IMR-90 (cell line): ENCODE results near the gene PSMB11. TPM values are rescaled to one million over a fixed set of nuclear protein-coding genes. Genes with fewer than 3 reads are reported as not detected.

ENCODE experiments used
- ATAC-seq: fragments of 200-7000 bp; cut with Tn5 transposase; 2 replicates; pipeline ENCODE4 v1.9.1; 2020; ENCODE audit warnings: low read depth, mild to moderate bottlenecking, moderate library complexity
- BruUV-seq: library from RNA; stranded (reverse); fragments of 400-500 nt; replicated peaks from 2 replicates; lab custom pipeline; 2021; lab: Mats Ljungman, UMichigan
- CTCF ChIA-PET: fragments of 300-600 bp; formaldehyde crosslinking; extraction: SDS; loops from one replicate; lab custom pipeline; 2021; ENCODE audit warnings: antibody characterized with exemption; lab: Yijun Ruan, JAX
- POLR2A ChIA-PET: fragments of 300-600 bp; sonication (Branson Sonifier 250); formaldehyde crosslinking; loops from one replicate; lab custom pipeline; 2022; ENCODE audit warnings: antibody characterized with exemption; ENCODE audit not compliant: unreplicated experiment; lab: Charles Lee
- DNase-seq: peaks from one replicate; pipeline ENCODE4 v3.0.0; 2013
- H2AFZ ChIP-seq: replicated peaks from 2 replicates; pipeline ENCODE3; 2013; ENCODE audit warnings: low read length, mild to moderate bottlenecking; ENCODE audit not compliant: poor library complexity
- H2AK5ac ChIP-seq: 2 replicates; pipeline ENCODE4 v1.6.1; 2013; ENCODE audit warnings: low read depth, low read length, inconsistent platforms
- H2AK9ac ChIP-seq: replicated peaks from 2 replicates; pipeline ENCODE3; 2013; ENCODE audit warnings: mild to moderate bottlenecking, low read depth, low read length, moderate library complexity; ENCODE audit not compliant: poor library complexity
- H2BK120ac ChIP-seq: 2 replicates; pipeline ENCODE4 v1.6.1; 2013; ENCODE audit warnings: low read depth, low read length, inconsistent platforms
- H2BK15ac ChIP-seq: 3 replicates; pipeline ENCODE4 v1.6.1; 2013; ENCODE audit warnings: low read depth, low read length, inconsistent platforms
- H2BK20ac ChIP-seq: 2 replicates; pipeline ENCODE4 v1.6.1; 2013; ENCODE audit warnings: low read depth, mild to moderate bottlenecking, inconsistent platforms, low read length, moderate library complexity
- H2BK5ac ChIP-seq: 2 replicates; pipeline ENCODE4 v1.6.1; 2013; ENCODE audit warnings: mild to moderate bottlenecking, low read depth, low read length, inconsistent platforms; ENCODE audit not compliant: poor library complexity, severe bottlenecking
- H3K14ac ChIP-seq: replicated peaks from 2 replicates; pipeline ENCODE4 v1.6.1; 2013; ENCODE audit warnings: low read depth, low read length, inconsistent platforms
- H3K18ac ChIP-seq: 2 replicates; pipeline ENCODE4 v1.6.1; 2013; ENCODE audit warnings: low read depth, low read length, control low read depth
- H3K23ac ChIP-seq: 2 replicates; pipeline ENCODE4 v1.6.1; 2013; ENCODE audit warnings: low read depth, low read length, inconsistent platforms
- H3K27ac ChIP-seq: 2 replicates; pipeline ENCODE4 v1.5.1; 2013; ENCODE audit warnings: mild to moderate bottlenecking, control low read depth, low read length; ENCODE audit not compliant: insufficient read depth
- H3K27me3 ChIP-seq: 2 replicates; pipeline ENCODE4 v1.6.1; 2013; ENCODE audit warnings: low read length; ENCODE audit not compliant: control insufficient read depth, insufficient read depth
- H3K36me3 ChIP-seq: 2 replicates; pipeline ENCODE4 v1.6.1; 2013; ENCODE audit warnings: low read length, mixed read lengths; ENCODE audit not compliant: control insufficient read depth, insufficient read depth
- H3K4ac ChIP-seq: 2 replicates; pipeline ENCODE4 v1.6.1; 2013; ENCODE audit warnings: low read depth, low read length, inconsistent platforms
- H3K4me1 ChIP-seq: 2 replicates; pipeline ENCODE4 v1.6.1; 2013; ENCODE audit warnings: low read length, mixed read lengths; ENCODE audit not compliant: control insufficient read depth, insufficient read depth
- H3K4me2 ChIP-seq: 2 replicates; pipeline ENCODE4 v1.6.1; 2013; ENCODE audit warnings: low read depth, mild to moderate bottlenecking, control low read depth, low read length, moderate library complexity
- H3K4me3 ChIP-seq: 2 replicates; pipeline ENCODE4 v1.5.1; 2013; ENCODE audit warnings: low read depth, mild to moderate bottlenecking, control low read depth, low read length, moderate library complexity; ENCODE audit not compliant: insufficient read depth
- H3K56ac ChIP-seq: 2 replicates; pipeline ENCODE4 v1.6.1; 2013; ENCODE audit warnings: low read length, inconsistent platforms; ENCODE audit not compliant: insufficient read depth; ENCODE audit errors: extremely low read depth
- H3K79me1 ChIP-seq, 2 experiments: 2 replicates each; pipeline ENCODE4 v1.6.1; 2013; ENCODE audit warnings: low read length in 2 of 2, inconsistent platforms in 1 of 2, low read depth in 1 of 2
- H3K9ac ChIP-seq: 2 replicates; pipeline ENCODE4 v1.6.1; 2013; ENCODE audit warnings: low read depth, low read length, control low read depth
- H3K9me1 ChIP-seq: 2 replicates; pipeline ENCODE4 v1.6.1; 2013; ENCODE audit warnings: low read length, inconsistent platforms; ENCODE audit not compliant: insufficient read depth
- H3K9me3 ChIP-seq: 2 replicates; pipeline ENCODE4 v1.6.1; 2013; ENCODE audit warnings: low read length; ENCODE audit not compliant: control insufficient read depth, insufficient read depth
- H4K20me1 ChIP-seq: 2 replicates; pipeline ENCODE4 v1.6.1; 2013; ENCODE audit warnings: low read length, inconsistent platforms; ENCODE audit not compliant: insufficient read depth
- H4K5ac ChIP-seq: 2 replicates; pipeline ENCODE4 v1.6.1; 2013; ENCODE audit warnings: mild to moderate bottlenecking, low read depth, low read length, control low read depth
- H4K8ac ChIP-seq, 2 experiments: 2 replicates each; pipeline ENCODE4 v1.6.1; 2013; ENCODE audit warnings: low read depth in 2 of 2, low read length in 2 of 2, control low read depth in 1 of 2, inconsistent platforms in 1 of 2
- H4K91ac ChIP-seq: 2 replicates; pipeline ENCODE4 v1.6.1; 2013; ENCODE audit warnings: low read depth, low read length, inconsistent platforms; ENCODE audit not compliant: insufficient read depth
- BHLHE40 ChIP-seq: fragments of 150-350 bp; IDR thresholded peaks from 2 replicates; pipeline ENCODE4 v1.6.1; 2016; ENCODE audit warnings: mild to moderate bottlenecking, low read depth, low read length
- CEBPB ChIP-seq: IDR thresholded peaks from 2 replicates; pipeline ENCODE4 v1.6.1; 2012; ENCODE audit warnings: low read depth, low read length, improper control_type of control experiment
- CHD1 ChIP-seq: IDR thresholded peaks from 2 replicates; pipeline ENCODE4 v1.6.1; 2012; ENCODE audit warnings: low read depth, low read length, improper control_type of control experiment
- CTCF ChIP-seq: conservative IDR thresholded peaks from 2 replicates; pipeline ENCODE4 v1.5.1; 2012; ENCODE audit warnings: mild to moderate bottlenecking, low read depth, low read length, improper control_type of control experiment
- ELK1 ChIP-seq: fragments of 150-350 bp; IDR thresholded peaks from 2 replicates; pipeline ENCODE4 v1.6.1; 2016; ENCODE audit warnings: low read depth, mild to moderate bottlenecking, low read length, moderate library complexity, borderline replicate concordance
- FOS ChIP-seq: fragments of 150-350 bp; IDR thresholded peaks from 2 replicates; pipeline ENCODE4 v1.6.1; 2016; ENCODE audit warnings: low read depth, low read length
- MAFK ChIP-seq: IDR thresholded peaks from 2 replicates; pipeline ENCODE4 v1.6.1; 2012; ENCODE audit warnings: low read depth, low read length, improper control_type of control experiment
- MXI1 ChIP-seq: IDR thresholded peaks from 2 replicates; pipeline ENCODE4 v1.6.1; 2012; ENCODE audit warnings: low read depth, mild to moderate bottlenecking, low read length, moderate library complexity, borderline replicate concordance
- NFE2L2 ChIP-seq: fragments of 150-350 bp; IDR thresholded peaks from 2 replicates; pipeline ENCODE4 v1.6.1; 2016; ENCODE audit warnings: low read depth, mild to moderate bottlenecking, low read length
- POLR2A ChIP-seq: IDR thresholded peaks from 2 replicates; pipeline ENCODE4 v1.6.1; 2012; ENCODE audit warnings: mild to moderate bottlenecking, low read depth, low read length
- RCOR1 ChIP-seq: IDR thresholded peaks from 2 replicates; pipeline ENCODE4 v1.6.1; 2012; ENCODE audit warnings: mild to moderate bottlenecking, low read length, improper control_type of control experiment; ENCODE audit not compliant: insufficient replicate concordance
- RFX5 ChIP-seq: IDR thresholded peaks from 2 replicates; pipeline ENCODE4 v1.8.0; 2012; ENCODE audit warnings: low read depth, mild to moderate bottlenecking, low read length, moderate library complexity
- SMC3 ChIP-seq: fragments of 150-350 bp; IDR thresholded peaks from 2 replicates; pipeline ENCODE4 v1.6.1; 2016; ENCODE audit warnings: low read depth, mild to moderate bottlenecking, antibody characterized with exemption, low read length, moderate library complexity
- USF2 ChIP-seq: fragments of 150-350 bp; IDR thresholded peaks from 2 replicates; pipeline ENCODE4 v1.6.1; 2017; ENCODE audit warnings: mild to moderate bottlenecking, antibody characterized with exemption, low read length, low read depth
- WGBS, 2 experiments: methylation state at CpG; one replicate each; pipeline versions ENCODE4 v1.1.5 to v1.1.7; 2013; ENCODE audit warnings: missing lambda C conversion rate in 2 of 2; ENCODE audit not compliant: insufficient read length in 1 of 2; ENCODE audit errors: extremely low coverage in 2 of 2; 5-methylcytosine and 5-hydroxymethylcytosine counted together
- dilution Hi-C: fragments of 300-500 bp; cut with HindIII; formaldehyde crosslinking; loops from one replicate; pipeline ENCODE4 v1.14.3; 2018; ENCODE audit warnings: low sequenced_read_pairs; ENCODE audit not compliant: unreplicated experiment
- in situ Hi-C: fragments of 300-500 bp; cut with MboI; formaldehyde crosslinking; loops from 3 replicates; pipeline ENCODE4 v1.14.3; 2019; ENCODE audit warnings: low sequenced_read_pairs, inconsistent platforms, mixed read lengths
- intact Hi-C: fragments of 100-400 bp; cut with micrococcal nuclease; formaldehyde crosslinking; loops from 2 replicates; pipeline ENCODE4 v1.10.0; 2022
- polyA plus RNA-seq, 3 experiments: library from polyadenylated mRNA; depleted of rRNA; stranded (reverse); fragments of >200 nt; gene quantifications; 2 replicates each; pipeline ENCODE4 v1.2.3, GENCODE V29; 2012; ENCODE audit warnings: low replicate concordance in 1 of 3
- total RNA-seq: library from RNA; depleted of rRNA; stranded (reverse); fragments of >200 nt; gene quantifications from 2 replicates; pipeline ENCODE4 v1.2.3, GENCODE V29; 2012

Gene PSMB11
- total and polyA plus RNA-seq, 2 of the 4 experiments (the other 2 are of a cell fraction) = not detected

- no peak overlapping the region for H3K27ac ChIP-seq
- no peaks in the 10 kb centered on the region for H3K27me3 ChIP-seq
- no peak overlapping the region for H4K8ac ChIP-seq
- intact Hi-C loops = no loop called here
- no peak overlapping the region for H3K4ac ChIP-seq
- ChIA-PET CTCF (interaction anchor here (1.6 kb wide), 1 partner anchor 68 kb away, joined by 3 read pairs; no protein-coding TSS in a partner anchor), POLR2A (no interaction called here)
- H4K20me1 ChIP-seq = peaks cover 13% of the 10 kb centered on the region
- no peak overlapping the region for H2AFZ ChIP-seq
- no peak overlapping the region for H3K9ac ChIP-seq
- peak overlapping the region; percentile 83 for H2AK9ac ChIP-seq
- H2BK20ac ChIP-seq = no peak overlapping the region
- H3K4me3 ChIP-seq = no peak overlapping the region
- H3K9me3 ChIP-seq = no peaks in the 10 kb centered on the region
- no peak overlapping the region for H4K91ac ChIP-seq
- no peak overlapping the region for H2BK120ac ChIP-seq
- no peak overlapping the region for H3K14ac ChIP-seq
- no peak for ATAC-seq
- H2AK5ac ChIP-seq = no peak overlapping the region
- 83% methylated on average over 2 of the region's 17 CpGs; no CpG with 5 or more reads in 1 of the 2 experiments for WGBS, 2 experiments
- peaks cover 11% of the 10 kb centered on the region; the same call in 1 of the 2 replicates for H3K4me1 ChIP-seq
- H3K79me1 ChIP-seq = peaks cover 0 to 21% of the 10 kb centered on the region in 2 experiments; a peak in 2 of 4 replicates
- no TSS peak for BruUV-seq
- H3K9me1 ChIP-seq = no peaks in the 10 kb centered on the region
- H3K18ac ChIP-seq = no peak overlapping the region
- dilution Hi-C loops = no loop called here
- in situ Hi-C loops = loop anchor here (5.0 kb wide), 1 partner anchor 62 kb away; no protein-coding TSS in a partner anchor
- H3K23ac ChIP-seq = no peak overlapping the region
- no peak overlapping the region for H4K5ac ChIP-seq
- H3K56ac ChIP-seq = no peak overlapping the region
- peaks cover 11% of the 10 kb centered on the region for H3K36me3 ChIP-seq
- H2BK15ac ChIP-seq = no peak overlapping the region
- H3K4me2 ChIP-seq = no peak overlapping the region
- no peak overlapping the region for H2BK5ac ChIP-seq
- no peak for DNase-seq
- no peak for TF ChIP-seq CHD1
- TF ChIP-seq FOS = no peak
- peak; percentile 24; the same call in 1 of the 2 replicates for TF ChIP-seq CTCF
- TF ChIP-seq RCOR1 = no peak
- no peak for TF ChIP-seq CEBPB
- no peak for TF ChIP-seq MAFK
- no peak for TF ChIP-seq NFE2L2
- no peak for TF ChIP-seq MXI1
- peak; percentile 39 for TF ChIP-seq SMC3
- no peak for TF ChIP-seq ELK1
- no peak for TF ChIP-seq POLR2A
- TF ChIP-seq RFX5 = no peak
- TF ChIP-seq BHLHE40 = no peak
- TF ChIP-seq USF2 = no peak
Measured at GRCh38 chr14:23054000-23054811, 12.2 kb downstream of the PSMB11 start.
